D721Med (cell line): ENCODE data around the gene C10orf90.

Experiments
- DNase-seq: peaks from one replicate; pipeline ENCODE4 v3.0.0; 2011; ENCODE audit warnings: low spot score; ENCODE audit not compliant: insufficient read length
- FAIRE-seq: peaks from 2 replicates; lab custom pipeline; 2011; peaks lifted over from hg19 to GRCh38; lab: Jason Lieb, UNC
- CTCF ChIP-seq: IDR thresholded peaks from 2 replicates; pipeline ENCODE4 v1.5.1; 2012; ENCODE audit warnings: mild to moderate bottlenecking, control low read depth; ENCODE audit not compliant: insufficient read depth; ENCODE audit errors: missing control alignments

The C10orf90 gene

DNA sequence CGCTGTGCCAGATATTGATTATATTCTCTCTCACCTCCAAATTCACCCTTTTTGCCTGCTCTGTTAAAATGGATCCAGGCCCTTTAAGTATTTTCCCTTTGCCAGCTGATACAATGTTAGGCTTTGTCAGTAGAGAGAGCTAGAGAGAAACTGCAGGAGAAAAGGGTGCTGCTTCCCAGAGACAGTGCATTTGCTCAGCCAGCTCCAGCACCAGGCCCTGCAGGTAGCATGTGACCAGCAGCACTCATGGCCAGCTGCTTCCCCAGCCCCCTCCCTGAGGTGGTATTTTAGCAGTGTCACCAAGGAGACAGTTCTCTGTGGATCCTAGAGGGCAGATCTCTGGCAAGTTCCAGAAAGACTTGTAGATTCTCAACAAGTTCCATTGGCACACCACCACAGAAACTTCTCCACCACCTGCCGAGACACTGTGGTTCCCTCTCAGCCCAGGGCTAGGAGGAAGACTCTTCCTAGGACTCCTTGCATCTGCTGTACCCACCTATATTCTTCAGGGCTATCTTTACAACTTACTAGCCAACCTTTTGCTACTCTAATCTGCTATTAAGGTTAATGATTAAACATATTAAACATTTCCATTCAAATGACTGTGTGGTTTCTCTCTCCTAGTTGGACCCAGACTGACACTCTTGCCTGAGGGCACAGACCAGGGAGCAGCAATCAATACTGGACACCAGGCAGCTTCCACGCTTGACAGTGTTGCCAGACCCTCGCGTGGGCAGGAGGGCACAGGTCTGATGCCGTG is 246.6 kb downstream of the C10orf90 start:
- DNase-seq (no peak), FAIRE-seq (no peak)
- no peak for TF ChIP-seq CTCF

GRCh38 chr10:126422567-126422966 is 247.9 kb downstream of the C10orf90 start:
- TF ChIP-seq CTCF: no peak
- DNase-seq (no peak), FAIRE-seq (no peak)

- no peak for TF ChIP-seq CTCF
- no peak for DNase-seq
- no peak for FAIRE-seq
These were observed 248.7 kb downstream of the C10orf90 start for GRCh38 chr10:126421756-126422256.

DNA sequence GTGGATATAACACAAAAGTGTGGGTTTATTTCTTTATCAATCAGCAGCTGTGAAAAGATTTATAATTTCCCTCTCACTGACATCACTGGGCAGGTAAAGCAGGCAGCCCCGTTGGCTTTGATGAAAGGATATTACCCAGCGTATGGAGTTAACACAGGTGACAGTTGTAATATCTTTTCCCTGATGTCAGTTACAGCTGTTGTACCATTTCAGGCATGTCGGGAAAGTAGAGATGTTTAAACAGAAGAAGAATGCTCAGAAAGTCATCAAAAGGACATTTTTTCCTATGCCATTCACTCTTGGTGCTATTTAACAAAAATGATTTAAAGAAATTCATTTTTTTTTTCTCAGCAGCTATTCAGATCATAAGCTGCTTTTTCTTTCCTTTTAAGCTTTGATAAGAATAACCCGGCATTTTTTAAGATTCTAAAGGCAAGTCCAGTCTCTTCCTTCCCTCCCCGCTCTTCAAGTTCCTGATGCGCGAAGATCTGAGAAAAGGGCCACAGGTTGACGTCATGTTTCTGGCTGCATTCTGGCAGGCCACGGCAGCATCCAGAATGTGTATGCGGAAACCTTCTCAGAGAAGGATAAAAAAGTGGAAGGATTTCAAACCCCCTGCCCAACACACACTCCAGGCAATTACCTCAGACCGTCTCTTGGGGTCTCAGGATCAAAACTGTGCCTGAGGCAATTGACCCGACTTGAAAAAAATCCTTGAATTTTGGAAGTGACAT is 249.8 kb downstream of the C10orf90 start:
- no peak for TF ChIP-seq CTCF
- DNase-seq (no peak), FAIRE-seq (no peak)

DNA sequence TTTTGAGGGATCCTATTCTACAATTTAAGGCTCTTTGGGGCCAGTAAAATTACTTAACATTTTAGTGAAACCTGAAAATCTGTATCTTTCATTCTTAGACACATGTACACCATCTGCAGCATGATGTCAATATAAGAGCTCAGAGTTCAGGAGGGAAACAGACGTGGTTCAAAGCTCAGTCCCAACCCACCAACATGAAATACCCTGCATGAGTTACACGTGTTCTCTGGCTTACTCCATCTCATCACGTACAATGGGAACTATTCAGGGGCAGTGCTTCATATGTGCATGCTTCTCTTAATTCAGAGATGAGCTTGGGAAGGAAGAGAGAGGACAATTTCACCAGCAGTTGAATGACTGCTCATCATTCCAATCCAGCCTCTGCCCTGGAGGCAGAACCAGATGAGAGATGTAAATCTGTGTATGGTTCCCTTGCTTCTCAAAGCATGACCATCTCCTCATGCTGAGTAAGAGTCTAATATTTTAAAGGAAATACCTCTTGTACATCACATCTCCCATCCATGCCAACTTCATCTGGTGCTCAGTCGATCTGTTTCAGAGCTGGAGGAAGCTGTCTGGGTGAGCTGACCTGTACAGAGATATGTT is 253.2 kb downstream of the C10orf90 start:
- DNase-seq (no peak), FAIRE-seq (no peak)
- no peak for TF ChIP-seq CTCF

- DNase-seq (no peak), FAIRE-seq (no peak)
- TF ChIP-seq CTCF: no peak
These were observed 260.7 kb downstream of the C10orf90 start for GRCh38 chr10:126409821-126410220.
